Prostate gland (tissue), 2 donors: ENCODE results near the gene HPN. TPM values are rescaled to one million over a fixed set of nuclear protein-coding genes. Genes with fewer than 3 reads are reported as not detected.

ENCODE experiments used
- DNase-seq: peaks from one replicate; pipeline ENCODE4 v3.0.0-alpha.2; 2019; ENCODE audit warnings: low spot score
- H3K27ac ChIP-seq, 2 donors: fragments of 200-600 bp; sonication (generic); 2 replicates each; pipeline ENCODE4 v1.5.1; 2017 to 2019
- H3K27me3 ChIP-seq: fragments of 200-600 bp; sonication (generic); replicated peaks from 2 replicates; pipeline ENCODE4 v1.5.1; 2019; ENCODE audit not compliant: insufficient read depth
- H3K36me3 ChIP-seq, 2 donors: fragments of 200-600 bp; sonication (generic); 1 replicate in 1 of 2; 2 replicates in 1 of 2; pipeline versions ENCODE4 v1.5.1 to v1.8.1; 2017 to 2019
- H3K4me1 ChIP-seq: fragments of 200-600 bp; sonication (generic); replicated peaks from 2 replicates; pipeline ENCODE4 v1.5.1; 2019
- H3K4me3 ChIP-seq, 2 donors: fragments of 200-600 bp; sonication (generic); 2 replicates each; pipeline ENCODE4 v1.5.1; 2017 to 2019
- H3K9me3 ChIP-seq: fragments of 200-600 bp; sonication (generic); 2 replicates; pipeline ENCODE4 v1.5.1; 2017
- POLR2A ChIP-seq: fragments of 450-650 bp; IDR thresholded peaks from one replicate; pipeline ENCODE4 v1.6.1; 2016; ENCODE audit warnings: antibody characterized with exemption, mild to moderate bottlenecking
- POLR2AphosphoS5 ChIP-seq: sonication (generic); formaldehyde crosslinking; IDR thresholded peaks from one replicate; pipeline ENCODE4 v1.6.1; 2017; ENCODE audit warnings: antibody characterized with exemption
- WGBS: methylation state at CpG from one replicate; pipeline ENCODE4 v1.1.5; 2018; 5-methylcytosine and 5-hydroxymethylcytosine counted together
- intact Hi-C: fragments of 100-400 bp; cut with DNase I; formaldehyde crosslinking; loops from one replicate; pipeline ENCODE4 v1.14.2; 2022
- total RNA-seq, 2 donors: library from RNA; depleted of rRNA; stranded (reverse); fragments of >200 nt; gene quantifications; one replicate each; pipeline ENCODE4 v1.1.0, GENCODE V29; 2016
- TF ChIP-seq, protein P1 (sequence below), 4 experiments: fragments of 200-600 bp in 2 of 4; fragments of 450-650 bp in 2 of 4; sonication (generic) in 2 of 4; IDR thresholded peaks; 1 replicate in 3 of 4; 2 replicates in 1 of 4; pipeline ENCODE4 v1.5.1; 2016 to 2019; ENCODE audit warnings: antibody characterized with exemption in 4 of 4, mild to moderate bottlenecking in 2 of 4, moderate library complexity in 2 of 4

Gene HPN
- total RNA-seq, 2 donors from 2014 or later, result 14.8 to 22.6 TPM

DNA sequence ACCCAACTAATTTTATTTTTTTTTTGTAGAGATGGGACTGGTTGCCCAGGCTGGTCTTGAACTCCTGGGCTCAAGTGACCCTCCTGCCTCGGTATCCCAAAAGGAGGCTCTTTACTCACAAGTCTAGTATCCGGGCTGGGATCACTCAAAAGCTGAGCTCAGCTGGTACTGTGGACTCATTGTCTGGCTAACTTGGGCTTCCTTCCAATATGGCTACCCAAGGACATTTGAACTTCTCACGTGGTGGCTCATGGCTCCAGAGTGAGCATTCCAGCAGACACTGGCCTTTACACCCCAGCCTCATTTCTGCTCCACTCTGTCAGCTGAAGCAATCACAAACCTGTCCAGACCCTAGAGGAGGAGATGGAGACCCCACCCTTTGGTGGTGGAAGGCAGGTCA is 28.9 kb downstream of the HPN start:
- H3K36me3 ChIP-seq, result no peaks in the 10 kb centered on the region
- H3K4me3 ChIP-seq, result no peak overlapping the region
- no peak for DNase-seq
- TF ChIP-seq POLR2A (no peak), POLR2AphosphoS5 (no peak)
- TF ChIP-seq, protein P1, sequence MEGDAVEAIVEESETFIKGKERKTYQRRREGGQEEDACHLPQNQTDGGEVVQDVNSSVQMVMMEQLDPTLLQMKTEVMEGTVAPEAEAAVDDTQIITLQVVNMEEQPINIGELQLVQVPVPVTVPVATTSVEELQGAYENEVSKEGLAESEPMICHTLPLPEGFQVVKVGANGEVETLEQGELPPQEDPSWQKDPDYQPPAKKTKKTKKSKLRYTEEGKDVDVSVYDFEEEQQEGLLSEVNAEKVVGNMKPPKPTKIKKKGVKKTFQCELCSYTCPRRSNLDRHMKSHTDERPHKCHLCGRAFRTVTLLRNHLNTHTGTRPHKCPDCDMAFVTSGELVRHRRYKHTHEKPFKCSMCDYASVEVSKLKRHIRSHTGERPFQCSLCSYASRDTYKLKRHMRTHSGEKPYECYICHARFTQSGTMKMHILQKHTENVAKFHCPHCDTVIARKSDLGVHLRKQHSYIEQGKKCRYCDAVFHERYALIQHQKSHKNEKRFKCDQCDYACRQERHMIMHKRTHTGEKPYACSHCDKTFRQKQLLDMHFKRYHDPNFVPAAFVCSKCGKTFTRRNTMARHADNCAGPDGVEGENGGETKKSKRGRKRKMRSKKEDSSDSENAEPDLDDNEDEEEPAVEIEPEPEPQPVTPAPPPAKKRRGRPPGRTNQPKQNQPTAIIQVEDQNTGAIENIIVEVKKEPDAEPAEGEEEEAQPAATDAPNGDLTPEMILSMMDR (IDR thresholded peaks at IDR 0.05), result no peak
- no peak overlapping the region for H3K27ac ChIP-seq
- H3K9me3 ChIP-seq, result no peaks in the 10 kb centered on the region
- no peaks in the 10 kb centered on the region for H3K4me1 ChIP-seq
- H3K27me3 ChIP-seq, result no peaks in the 10 kb centered on the region
- intact Hi-C loops, result no loop called here
- WGBS, result 92% methylated on average over 3 of the region's 3 CpGs

DNA sequence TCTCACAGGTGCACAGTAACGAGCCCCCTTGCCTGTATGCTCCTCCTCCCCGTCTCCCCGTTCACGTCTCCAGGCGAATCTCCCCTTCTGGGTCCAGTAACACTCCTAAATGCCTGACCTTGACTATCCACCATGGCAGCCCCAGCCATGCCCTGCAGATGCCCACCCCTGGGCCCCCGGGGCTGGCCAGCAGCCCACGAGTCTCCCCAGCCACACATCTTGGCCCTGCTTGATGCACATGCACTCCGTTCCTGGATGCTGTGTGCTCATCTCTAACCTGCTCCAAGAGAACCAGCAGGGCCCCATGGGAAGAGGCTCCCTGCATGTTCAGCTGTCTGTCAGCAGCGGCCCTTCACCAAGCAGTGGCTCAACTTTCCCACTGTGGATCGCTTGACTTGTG is 32.0 kb downstream of the HPN start:
- intact Hi-C loops, result no loop called here
- no peaks in the 10 kb centered on the region for H3K27me3 ChIP-seq
- DNase-seq, result no peak
- no peak overlapping the region for H3K27ac ChIP-seq
- H3K4me1 ChIP-seq, result no peaks in the 10 kb centered on the region
- H3K9me3 ChIP-seq, result no peaks in the 10 kb centered on the region
- H3K36me3 ChIP-seq, result no peaks in the 10 kb centered on the region
- TF ChIP-seq, protein P1 (IDR thresholded peaks at IDR 0.05), result no peak
- no peak for TF ChIP-seq POLR2A
- TF ChIP-seq POLR2AphosphoS5, result no peak
- no peak overlapping the region for H3K4me3 ChIP-seq
- 83% methylated on average over 10 of the region's 10 CpGs for WGBS

DNA sequence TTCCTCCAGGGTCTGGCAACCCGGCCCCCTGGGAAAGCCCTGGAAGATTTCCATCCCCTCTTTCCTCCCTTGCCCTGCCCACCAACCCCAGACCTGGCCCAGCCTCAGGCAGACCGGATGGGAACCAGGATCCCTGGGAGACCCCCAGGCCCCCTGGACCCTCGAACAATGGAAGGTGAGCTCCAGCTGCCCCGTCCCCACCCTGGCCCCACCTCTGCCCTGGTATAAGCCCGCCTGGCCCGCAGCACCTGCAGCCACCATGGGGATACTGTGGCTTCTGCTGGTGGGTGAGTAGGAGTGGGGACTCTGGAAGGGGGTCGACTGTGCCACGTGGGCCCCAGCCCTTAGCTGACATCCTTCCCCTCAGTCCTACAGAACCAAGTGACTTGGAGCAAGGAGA is 32.4 kb downstream of the HPN start:
- H3K4me1 ChIP-seq, result no peaks in the 10 kb centered on the region
- 75% methylated on average over 8 of the region's 8 CpGs for whole genome bisulfite sequencing
- intact Hi-C loops, result no loop called here
- H3K27ac ChIP-seq, result no peak overlapping the region
- no peaks in the 10 kb centered on the region for H3K9me3 ChIP-seq
- no peaks in the 10 kb centered on the region for H3K27me3 ChIP-seq
- TF ChIP-seq POLR2AphosphoS5 (no peak), POLR2A (no peak)
- TF ChIP-seq, protein P1 (IDR thresholded peaks at IDR 0.05), result no peak
- no peak overlapping the region for H3K4me3 ChIP-seq
- DNase-seq, result no peak
- H3K36me3 ChIP-seq, result no peaks in the 10 kb centered on the region

DNA sequence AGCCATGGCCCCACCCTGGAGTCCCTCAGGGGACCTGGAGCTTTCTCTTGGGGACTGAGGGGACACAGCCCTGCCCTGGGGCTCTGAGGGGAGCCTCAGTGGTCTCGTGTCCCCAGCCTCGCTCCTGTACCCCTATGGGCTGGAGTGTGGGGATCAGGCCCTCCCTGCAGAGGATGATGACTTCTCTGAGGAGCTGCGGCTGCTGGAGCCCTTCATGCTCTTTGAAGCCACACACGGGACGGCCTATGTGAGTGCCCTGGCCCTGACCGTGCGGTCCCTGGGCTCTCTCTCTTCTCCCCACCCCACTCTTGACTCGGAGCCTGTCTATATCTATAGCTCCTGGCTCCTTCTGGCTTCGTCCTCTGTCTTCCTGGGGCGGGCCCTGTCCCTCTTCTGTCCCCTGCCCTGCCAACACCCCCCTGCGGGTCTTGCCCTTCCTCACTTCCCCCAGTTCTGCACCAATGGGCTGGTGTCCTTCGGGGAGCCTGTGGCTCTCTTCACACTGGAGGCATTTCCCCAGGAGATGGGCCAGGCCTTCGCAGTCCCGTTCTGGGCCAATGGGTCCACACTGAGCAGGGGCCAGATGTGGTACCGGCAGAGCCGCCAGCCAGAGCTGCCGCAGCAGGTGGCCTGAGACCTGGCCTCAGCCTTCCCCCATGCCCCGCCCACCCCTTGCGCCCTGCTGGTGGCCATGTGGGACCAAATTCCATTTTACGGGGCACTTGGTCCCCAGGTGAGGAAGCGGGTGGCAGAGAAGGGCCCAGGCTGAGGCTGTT is 33.1 kb downstream of the HPN start:
- Histone ChIP-seq H3K27ac (no peak overlapping the region), H3K9me3 (no peaks in the 10 kb centered on the region), H3K4me3 (no peak overlapping the region), H3K36me3 (no peaks in the 10 kb centered on the region), H3K27me3 (no peaks in the 10 kb centered on the region), H3K4me1 (no peaks in the 10 kb centered on the region)
- intact Hi-C loops, result no loop called here
- TF ChIP-seq POLR2A (no peak), POLR2AphosphoS5 (no peak)
- TF ChIP-seq, protein P1 (IDR thresholded peaks at IDR 0.05), result no peak
- WGBS, result 90% methylated on average over 21 of the region's 21 CpGs
- DNase-seq, result no peak
